OCI-LY7 (cell line): ENCODE measurements around the gene GIPC2.

ENCODE experiments used
- EZH2phosphoT487 ChIP-seq: fragments of 200-600 bp; sonication (generic); IDR thresholded peaks from 2 replicates; pipeline ENCODE4 v1.6.1; 2018; ENCODE audit warnings: low read depth, borderline replicate concordance, mild to moderate bottlenecking, mixed run types, antibody characterized with exemption, low read length, moderate library complexity, mixed read lengths
- TF ChIP-seq, protein P1 (sequence below): fragments of 200-600 bp; sonication (generic); conservative IDR thresholded peaks from 2 replicates; pipeline ENCODE4 v1.5.1; 2014; ENCODE audit warnings: mild to moderate bottlenecking, antibody characterized with exemption, low read length, moderate library complexity, mixed read lengths

- TF ChIP-seq, protein P1, sequence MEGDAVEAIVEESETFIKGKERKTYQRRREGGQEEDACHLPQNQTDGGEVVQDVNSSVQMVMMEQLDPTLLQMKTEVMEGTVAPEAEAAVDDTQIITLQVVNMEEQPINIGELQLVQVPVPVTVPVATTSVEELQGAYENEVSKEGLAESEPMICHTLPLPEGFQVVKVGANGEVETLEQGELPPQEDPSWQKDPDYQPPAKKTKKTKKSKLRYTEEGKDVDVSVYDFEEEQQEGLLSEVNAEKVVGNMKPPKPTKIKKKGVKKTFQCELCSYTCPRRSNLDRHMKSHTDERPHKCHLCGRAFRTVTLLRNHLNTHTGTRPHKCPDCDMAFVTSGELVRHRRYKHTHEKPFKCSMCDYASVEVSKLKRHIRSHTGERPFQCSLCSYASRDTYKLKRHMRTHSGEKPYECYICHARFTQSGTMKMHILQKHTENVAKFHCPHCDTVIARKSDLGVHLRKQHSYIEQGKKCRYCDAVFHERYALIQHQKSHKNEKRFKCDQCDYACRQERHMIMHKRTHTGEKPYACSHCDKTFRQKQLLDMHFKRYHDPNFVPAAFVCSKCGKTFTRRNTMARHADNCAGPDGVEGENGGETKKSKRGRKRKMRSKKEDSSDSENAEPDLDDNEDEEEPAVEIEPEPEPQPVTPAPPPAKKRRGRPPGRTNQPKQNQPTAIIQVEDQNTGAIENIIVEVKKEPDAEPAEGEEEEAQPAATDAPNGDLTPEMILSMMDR, result no peak
- TF ChIP-seq EZH2phosphoT487, result no peak
Observed at GRCh38 chr1:77996734-77997133, 49.0 kb upstream of the GIPC2 start.
